SK-N-SH treated with all-trans-retinoic acid at 6 μM for 48 hours (cell line): Measurements from ENCODE around the gene GTPBP1.

Source experiments
- BACH2 ChIP-seq: fragments of 250-450 bp; sonication (Bioruptor Pico); IDR thresholded peaks from 2 replicates; pipeline ENCODE4 v1.9.0; 2021; ENCODE audit warnings: mild to moderate bottlenecking, borderline replicate concordance
- ESRRG ChIP-seq: fragments of 250-450 bp; sonication (Bioruptor Pico); IDR thresholded peaks from 2 replicates; pipeline ENCODE4 v1.6.1; 2021; ENCODE audit warnings: mild to moderate bottlenecking
- GLIS3 ChIP-seq: fragments of 250-450 bp; sonication (Bioruptor Pico); IDR thresholded peaks from 2 replicates; pipeline ENCODE4 v1.5.0; 2020; ENCODE audit warnings: mild to moderate bottlenecking, moderate library complexity
- ISL1 ChIP-seq: fragments of 250-450 bp; sonication (Bioruptor Pico); IDR thresholded peaks from 2 replicates; pipeline ENCODE4 v2.1.2; 2022; ENCODE audit warnings: mild to moderate bottlenecking, moderate library complexity
- RARB ChIP-seq: fragments of 250-450 bp; sonication (Bioruptor Pico); IDR thresholded peaks from 2 replicates; pipeline ENCODE4 v1.8.0; 2021; ENCODE audit warnings: mild to moderate bottlenecking, moderate library complexity
- SNAI2 ChIP-seq: fragments of 250-450 bp; sonication (Bioruptor Pico); IDR thresholded peaks from 2 replicates; pipeline ENCODE4 v1.5.0; 2020; ENCODE audit warnings: mild to moderate bottlenecking, moderate library complexity
- ZFP3 ChIP-seq: fragments of 250-450 bp; sonication (Bioruptor Pico); IDR thresholded peaks from 2 replicates; pipeline ENCODE4 v1.5.0; 2020; ENCODE audit warnings: mild to moderate bottlenecking, moderate library complexity
- ZFP30 ChIP-seq: fragments of 450-650 bp; formaldehyde crosslinking; IDR thresholded peaks from 2 replicates; pipeline ENCODE4 v1.5.0; 2022; ENCODE audit warnings: mild to moderate bottlenecking, moderate library complexity
- ZNF565 ChIP-seq: fragments of 450-650 bp; formaldehyde crosslinking; conservative IDR thresholded peaks from 2 replicates; pipeline ENCODE4 v1.5.0; 2020; ENCODE audit warnings: low read depth, mild to moderate bottlenecking, moderate library complexity
- ZNF70 ChIP-seq: fragments of 450-650 bp; formaldehyde crosslinking; IDR thresholded peaks from 2 replicates; pipeline ENCODE4 v1.5.0; 2020; ENCODE audit warnings: mild to moderate bottlenecking, moderate library complexity
- ZNF8 ChIP-seq: fragments of 450-650 bp; formaldehyde crosslinking; IDR thresholded peaks from 2 replicates; pipeline ENCODE4 v1.5.0; 2020; ENCODE audit warnings: mild to moderate bottlenecking, moderate library complexity
- TF ChIP-seq, protein P1 (sequence below): fragments of 250-450 bp; sonication (Bioruptor Pico); IDR thresholded peaks from 2 replicates; pipeline ENCODE4 v1.8.0; 2020; ENCODE audit warnings: mild to moderate bottlenecking, moderate library complexity, borderline replicate concordance
- TF ChIP-seq, protein P2 (sequence below): fragments of 250-450 bp; sonication (Bioruptor Pico); IDR thresholded peaks from 2 replicates; pipeline ENCODE4 v1.5.1; 2021; ENCODE audit warnings: mild to moderate bottlenecking, moderate library complexity
- TF ChIP-seq, protein P3 (sequence below): fragments of 250-450 bp; sonication (Bioruptor Pico); IDR thresholded peaks from 2 replicates; pipeline ENCODE4 v1.5.0; 2020; ENCODE audit warnings: mild to moderate bottlenecking, moderate library complexity

DNA sequence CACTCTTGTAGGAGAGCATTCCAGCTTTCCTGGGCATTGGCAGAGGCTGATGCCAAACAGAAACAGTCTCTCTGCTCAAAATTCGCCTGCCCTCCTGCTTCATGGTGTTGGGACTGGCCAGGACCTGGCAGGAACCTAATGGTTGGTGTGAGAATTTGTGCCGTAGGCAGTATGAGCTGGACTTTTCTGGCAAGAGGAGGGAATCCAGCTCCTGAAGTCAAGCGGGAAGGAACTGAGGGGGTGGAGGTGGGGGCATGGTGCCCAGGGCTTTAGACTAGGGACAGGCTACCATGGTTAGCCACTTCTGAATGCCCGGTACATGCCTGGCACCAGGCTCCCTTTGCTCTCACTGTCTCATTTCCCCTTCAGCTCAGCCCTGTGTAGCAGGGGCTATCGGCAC lies 30.9 kb upstream of the GTPBP1 start:
- no peak for TF ChIP-seq GLIS3
- no peak for TF ChIP-seq ZNF565 (CRISPR knock-in tag)
- TF ChIP-seq ZFP3 = no peak
- TF ChIP-seq, protein P1, sequence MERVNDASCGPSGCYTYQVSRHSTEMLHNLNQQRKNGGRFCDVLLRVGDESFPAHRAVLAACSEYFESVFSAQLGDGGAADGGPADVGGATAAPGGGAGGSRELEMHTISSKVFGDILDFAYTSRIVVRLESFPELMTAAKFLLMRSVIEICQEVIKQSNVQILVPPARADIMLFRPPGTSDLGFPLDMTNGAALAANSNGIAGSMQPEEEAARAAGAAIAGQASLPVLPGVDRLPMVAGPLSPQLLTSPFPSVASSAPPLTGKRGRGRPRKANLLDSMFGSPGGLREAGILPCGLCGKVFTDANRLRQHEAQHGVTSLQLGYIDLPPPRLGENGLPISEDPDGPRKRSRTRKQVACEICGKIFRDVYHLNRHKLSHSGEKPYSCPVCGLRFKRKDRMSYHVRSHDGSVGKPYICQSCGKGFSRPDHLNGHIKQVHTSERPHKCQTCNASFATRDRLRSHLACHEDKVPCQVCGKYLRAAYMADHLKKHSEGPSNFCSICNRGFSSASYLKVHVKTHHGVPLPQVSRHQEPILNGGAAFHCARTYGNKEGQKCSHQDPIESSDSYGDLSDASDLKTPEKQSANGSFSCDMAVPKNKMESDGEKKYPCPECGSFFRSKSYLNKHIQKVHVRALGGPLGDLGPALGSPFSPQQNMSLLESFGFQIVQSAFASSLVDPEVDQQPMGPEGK (CRISPR knock-in tag) = no peak
- TF ChIP-seq, protein P2, sequence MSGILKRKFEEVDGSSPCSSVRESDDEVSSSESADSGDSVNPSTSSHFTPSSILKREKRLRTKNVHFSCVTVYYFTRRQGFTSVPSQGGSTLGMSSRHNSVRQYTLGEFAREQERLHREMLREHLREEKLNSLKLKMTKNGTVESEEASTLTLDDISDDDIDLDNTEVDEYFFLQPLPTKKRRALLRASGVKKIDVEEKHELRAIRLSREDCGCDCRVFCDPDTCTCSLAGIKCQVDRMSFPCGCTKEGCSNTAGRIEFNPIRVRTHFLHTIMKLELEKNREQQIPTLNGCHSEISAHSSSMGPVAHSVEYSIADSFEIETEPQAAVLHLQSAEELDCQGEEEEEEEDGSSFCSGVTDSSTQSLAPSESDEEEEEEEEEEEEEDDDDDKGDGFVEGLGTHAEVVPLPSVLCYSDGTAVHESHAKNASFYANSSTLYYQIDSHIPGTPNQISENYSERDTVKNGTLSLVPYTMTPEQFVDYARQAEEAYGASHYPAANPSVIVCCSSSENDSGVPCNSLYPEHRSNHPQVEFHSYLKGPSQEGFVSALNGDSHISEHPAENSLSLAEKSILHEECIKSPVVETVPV (CRISPR knock-in tag) = no peak
- TF ChIP-seq ZNF70 = no peak
- TF ChIP-seq SNAI2 (CRISPR knock-in tag) = no peak
- no peak for TF ChIP-seq RARB (CRISPR knock-in tag)
- no peak for TF ChIP-seq ZNF8 (CRISPR knock-in tag)
- TF ChIP-seq ZFP30 (CRISPR knock-in tag) = no peak
- no peak for TF ChIP-seq ESRRG
- no peak for TF ChIP-seq BACH2 (CRISPR knock-in tag)
- no peak for TF ChIP-seq ISL1 (CRISPR knock-in tag)
- TF ChIP-seq, protein P3, sequence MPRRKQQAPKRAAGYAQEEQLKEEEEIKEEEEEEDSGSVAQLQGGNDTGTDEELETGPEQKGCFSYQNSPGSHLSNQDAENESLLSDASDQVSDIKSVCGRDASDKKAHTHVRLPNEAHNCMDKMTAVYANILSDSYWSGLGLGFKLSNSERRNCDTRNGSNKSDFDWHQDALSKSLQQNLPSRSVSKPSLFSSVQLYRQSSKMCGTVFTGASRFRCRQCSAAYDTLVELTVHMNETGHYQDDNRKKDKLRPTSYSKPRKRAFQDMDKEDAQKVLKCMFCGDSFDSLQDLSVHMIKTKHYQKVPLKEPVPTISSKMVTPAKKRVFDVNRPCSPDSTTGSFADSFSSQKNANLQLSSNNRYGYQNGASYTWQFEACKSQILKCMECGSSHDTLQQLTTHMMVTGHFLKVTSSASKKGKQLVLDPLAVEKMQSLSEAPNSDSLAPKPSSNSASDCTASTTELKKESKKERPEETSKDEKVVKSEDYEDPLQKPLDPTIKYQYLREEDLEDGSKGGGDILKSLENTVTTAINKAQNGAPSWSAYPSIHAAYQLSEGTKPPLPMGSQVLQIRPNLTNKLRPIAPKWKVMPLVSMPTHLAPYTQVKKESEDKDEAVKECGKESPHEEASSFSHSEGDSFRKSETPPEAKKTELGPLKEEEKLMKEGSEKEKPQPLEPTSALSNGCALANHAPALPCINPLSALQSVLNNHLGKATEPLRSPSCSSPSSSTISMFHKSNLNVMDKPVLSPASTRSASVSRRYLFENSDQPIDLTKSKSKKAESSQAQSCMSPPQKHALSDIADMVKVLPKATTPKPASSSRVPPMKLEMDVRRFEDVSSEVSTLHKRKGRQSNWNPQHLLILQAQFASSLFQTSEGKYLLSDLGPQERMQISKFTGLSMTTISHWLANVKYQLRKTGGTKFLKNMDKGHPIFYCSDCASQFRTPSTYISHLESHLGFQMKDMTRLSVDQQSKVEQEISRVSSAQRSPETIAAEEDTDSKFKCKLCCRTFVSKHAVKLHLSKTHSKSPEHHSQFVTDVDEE (CRISPR knock-in tag) = no peak
